GM19455 (cell line): ENCODE measurements around the gene DDX49.
"Not testable (repeated sequence)": the region's sequence is repeated elsewhere in the genome, so short reads cannot be mapped to it uniquely, and the experiment has no call there.

Source experiments
- ATAC-seq: cut with Tn5 transposase; IDR thresholded peaks from one replicate; pipeline ENCODE4 v1.9.1; 2021; ENCODE audit not compliant: unreplicated experiment

The DDX49 gene

DNA sequence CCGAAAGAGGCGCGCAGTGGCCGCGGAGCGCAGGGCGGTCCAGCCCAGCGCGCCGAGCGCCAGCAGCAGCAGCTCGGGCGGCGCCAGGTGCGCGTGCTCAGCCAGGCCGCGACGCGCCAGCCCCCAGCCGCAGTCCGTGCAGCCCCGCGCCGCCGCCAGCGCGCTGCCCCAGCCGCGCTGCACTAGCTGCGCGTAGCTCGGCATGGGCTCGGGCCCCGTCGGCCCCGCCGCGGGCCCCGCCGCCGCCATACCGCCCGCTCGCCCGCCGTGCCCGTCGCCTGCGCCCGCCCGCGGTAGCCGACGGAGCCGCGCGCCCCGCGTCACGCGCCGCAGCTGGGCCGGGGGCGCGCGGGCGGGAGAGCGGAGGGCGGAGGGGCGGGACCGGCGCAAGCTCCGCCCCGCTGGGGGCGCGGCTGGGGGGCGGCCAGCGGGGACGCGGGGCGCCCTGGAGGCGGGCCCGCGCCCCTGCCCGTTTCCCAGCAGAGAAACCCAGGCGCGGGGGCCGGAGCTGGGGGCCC lies 23.6 kb upstream of the DDX49 start, which contains the start of gene CERS1:
TSS of gene CERS1 (minus strand) at position 335 of the 518 bp plus-strand sequence. CDS start at position 249, 86 bp downstream.
- no peak for ATAC-seq

DNA sequence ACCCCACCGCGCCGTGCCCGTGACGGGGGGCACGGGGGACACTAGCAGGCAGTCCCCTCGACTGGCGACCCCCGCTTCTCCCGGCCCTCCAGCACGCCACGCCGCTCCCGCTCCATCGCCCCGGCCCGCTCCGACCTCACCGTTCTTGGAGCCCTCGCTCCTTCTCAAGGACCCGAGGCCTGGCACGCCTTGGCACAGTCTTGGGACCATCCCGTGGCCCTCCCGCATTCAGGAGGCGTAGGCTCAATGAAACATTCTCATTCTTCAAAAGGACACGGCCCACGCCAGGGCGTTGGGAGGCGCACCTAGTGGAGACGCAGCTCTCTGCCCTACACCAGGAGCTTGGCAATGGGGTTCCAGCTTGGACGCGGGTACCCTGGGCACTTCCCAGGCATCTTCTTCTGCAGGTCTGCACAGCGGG lies 23.1 kb upstream of the DDX49 start:
- ATAC-seq = no peak

DNA sequence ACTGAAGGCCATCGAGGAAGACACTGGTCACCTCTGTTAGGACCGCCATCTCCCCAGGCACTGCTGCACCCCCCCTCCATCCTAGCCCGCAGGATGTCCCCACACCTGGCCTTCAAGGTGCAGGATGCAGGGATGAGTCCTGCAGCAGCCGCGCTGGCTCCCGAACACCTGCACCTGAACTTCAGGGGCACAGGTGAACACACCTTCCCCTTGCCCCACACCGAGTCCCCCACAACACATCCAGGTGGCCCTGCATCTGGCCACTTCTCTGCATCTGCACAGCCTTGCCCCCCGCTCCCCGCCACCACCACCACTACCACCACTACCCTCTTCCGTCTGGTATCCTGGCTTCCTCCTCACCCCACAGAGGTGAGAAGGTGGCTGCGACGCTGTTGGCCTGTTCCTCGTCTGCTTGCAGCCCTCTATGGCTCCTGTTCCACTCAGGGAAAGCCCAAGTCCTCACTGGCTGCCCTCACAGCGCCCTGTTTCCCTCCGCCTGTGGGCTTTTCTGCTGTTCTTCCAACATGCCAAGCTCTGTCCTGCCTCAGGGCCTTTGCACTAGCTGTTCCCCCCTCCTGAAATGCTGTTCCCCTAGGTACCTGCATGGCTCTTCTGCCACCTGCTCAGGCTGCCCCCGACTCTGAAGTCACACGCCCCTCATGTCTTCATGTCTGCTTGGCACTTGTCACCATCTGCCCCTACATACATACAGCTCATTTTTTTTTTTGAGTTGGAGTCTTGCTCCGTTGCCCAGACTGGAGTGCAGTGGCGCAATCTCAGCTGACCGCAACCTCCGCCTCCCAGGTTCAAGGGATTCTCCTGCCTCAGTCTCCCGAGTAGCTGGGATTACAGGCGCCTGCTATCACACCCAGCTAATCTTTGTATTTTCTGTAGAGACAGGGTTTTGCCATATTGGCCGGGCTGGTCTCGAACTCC lies 22.2 kb upstream of the DDX49 start:
- ATAC-seq = no peak

DNA sequence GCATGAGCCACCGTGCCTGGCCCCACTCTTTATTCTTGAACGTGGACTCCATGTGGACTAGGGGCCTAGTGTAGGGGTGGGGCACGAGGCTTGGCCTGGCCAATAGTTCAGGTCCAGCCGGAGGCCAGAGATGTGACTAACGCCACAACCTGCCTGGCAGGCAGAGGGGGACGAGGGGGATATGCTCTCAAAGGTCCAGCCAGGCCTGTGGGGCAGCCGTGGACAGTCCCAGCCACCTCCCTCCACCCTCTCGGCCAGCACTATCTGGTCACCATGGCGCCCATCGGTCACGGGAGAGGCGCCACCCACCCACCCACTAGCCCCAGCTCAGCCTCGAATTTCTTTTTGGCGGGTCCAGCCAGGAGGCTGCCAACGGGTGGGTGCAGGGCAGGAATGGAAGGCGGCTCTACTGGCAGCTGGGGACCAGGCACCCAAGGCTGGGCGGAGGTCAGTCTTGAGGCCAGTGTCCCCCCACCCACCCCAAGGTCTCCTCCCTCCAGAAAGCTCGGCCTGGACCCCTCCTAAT lies 21.4 kb upstream of the DDX49 start:
- no peak for ATAC-seq

DNA sequence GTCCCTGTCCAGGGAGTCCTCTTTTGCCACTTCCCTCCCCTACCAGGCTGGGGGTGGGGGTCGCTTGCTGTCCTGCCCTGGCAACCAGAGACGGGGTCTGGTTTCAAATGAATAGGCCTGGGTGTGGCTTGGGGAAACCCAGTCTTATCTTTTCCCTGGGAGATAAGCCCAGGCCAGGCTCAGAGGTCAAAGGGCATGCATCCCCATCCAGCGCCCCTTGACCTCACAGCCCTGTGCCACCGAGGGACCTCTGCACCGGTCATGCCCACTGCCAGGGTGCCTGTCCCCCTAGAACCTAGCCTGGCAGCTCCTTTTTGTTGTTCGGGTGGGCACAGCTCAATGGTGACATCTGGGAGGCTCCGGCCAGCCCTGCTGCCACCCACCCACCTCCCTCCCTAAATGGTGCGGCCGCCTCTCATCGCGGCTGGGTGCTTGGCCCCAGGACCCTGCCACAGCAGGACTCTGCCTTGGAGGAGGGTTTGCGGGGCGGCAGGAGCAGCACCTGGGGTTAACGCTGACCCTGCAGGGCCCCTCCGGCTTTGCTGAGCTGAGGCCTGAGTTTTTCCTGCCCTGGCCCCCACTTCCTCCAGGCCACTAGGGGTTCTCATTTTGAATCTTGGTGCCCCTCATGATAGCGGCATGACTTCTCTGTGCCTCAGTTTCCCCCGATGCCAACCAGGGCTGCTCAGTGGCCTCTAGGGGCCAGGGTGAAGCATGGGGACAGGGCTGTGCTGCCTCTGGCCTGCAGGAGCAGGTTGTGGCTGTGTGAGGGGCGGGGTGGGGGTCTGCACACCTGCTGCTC lies 20.7 kb upstream of the DDX49 start:
- ATAC-seq = no peak

DNA sequence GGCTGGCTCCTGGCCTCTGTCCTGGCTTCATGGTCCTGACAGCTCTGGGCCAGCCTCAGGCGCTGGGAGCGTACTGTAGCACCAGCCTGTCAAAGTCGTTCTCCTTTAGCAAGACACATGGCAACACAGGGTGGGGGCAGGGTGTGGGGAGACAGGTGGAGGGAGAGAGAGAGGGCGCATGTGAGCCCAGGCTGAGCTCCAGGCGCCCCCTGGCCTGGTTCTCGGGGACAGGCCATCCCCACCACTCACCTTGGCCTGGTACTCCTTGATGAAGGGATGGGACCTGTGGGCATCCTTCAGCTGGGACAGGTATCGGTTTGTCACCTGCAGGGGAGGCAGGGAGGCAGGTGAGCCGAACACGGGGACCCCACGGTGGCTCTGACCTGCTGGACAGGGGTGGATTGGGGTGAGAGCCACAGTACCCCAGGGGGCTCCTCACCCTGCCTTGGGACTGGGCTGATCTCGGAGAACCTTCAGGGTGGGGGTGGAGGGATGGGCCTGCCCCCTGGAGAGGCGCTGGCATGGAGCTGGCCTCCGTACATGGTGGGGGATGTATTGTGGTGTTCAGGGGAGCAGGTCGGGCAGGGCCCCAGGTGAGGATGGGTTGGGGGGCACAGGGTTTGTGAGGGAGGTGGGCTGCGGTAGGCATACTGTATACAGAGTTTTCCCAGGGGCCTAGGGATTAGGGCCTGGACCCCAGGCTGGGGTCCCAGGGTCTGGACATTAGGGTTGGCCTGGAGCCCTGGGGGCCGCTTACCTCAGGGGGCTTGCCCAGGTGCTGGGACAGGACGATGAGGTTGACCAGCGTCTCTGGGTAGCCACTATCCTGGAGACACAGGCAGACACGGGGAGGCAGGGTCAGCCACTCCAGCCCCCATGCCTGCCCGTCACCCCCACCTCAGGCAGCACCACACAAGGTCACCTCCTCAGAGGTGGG lies 19.6 kb upstream of the DDX49 start:
- ATAC-seq = no peak

DNA sequence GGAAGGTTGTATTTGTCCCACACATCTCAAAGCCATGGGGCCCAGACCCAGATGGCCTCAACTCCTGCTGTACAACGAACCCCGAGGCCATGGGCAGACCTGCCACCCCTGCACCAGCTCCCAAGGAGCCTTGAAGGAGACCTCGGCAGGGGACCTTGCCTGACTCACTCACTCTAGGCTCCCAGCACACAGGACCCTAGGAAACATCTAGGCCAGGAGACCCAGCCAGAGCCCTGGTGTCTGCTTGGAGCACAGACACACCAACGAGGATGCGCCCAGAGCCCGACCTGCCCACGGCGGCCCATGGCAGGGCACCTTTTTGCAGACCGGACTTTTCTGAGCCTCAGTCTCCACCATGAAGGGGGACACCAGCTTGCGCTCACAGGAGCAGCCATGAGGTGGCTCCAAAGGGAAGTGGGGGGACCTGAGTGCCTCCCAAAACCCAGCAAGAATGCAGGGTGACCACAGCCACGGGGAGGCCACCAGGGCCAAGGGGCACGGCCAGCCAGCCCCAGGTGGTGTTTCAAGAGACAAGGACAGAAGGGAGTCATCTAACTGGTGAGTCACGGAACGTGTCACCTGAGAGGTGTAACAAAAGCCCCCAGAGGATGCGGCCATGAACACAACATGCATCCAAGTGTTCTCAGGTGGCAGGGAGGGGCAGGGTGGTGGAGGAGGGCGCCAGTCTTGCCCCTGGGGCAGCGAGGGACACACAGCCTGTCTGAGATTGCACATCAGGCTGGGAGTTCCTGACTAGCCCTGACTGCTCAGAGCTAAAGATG lies 18.6 kb upstream of the DDX49 start:
- no peak for ATAC-seq

DNA sequence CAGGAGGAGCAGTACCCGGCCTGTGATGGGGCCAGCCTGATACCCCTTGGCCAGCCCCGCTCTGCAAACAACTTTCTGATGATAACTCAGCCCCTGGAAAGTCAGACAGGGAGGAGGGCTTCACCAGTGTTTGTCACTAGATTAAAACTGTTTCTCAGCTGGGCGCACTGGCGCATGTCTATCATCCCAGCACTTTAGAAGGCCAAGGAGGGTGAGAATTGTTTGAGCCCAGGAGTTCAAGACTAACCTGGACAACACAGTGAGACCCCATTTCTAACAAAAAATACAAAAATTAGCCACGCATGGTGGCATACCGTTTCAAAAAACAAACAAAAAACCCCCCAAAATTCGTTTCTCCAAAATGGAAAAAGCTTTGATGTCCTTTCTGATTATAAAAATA lies 18.0 kb upstream of the DDX49 start:
- no peak for ATAC-seq

DNA sequence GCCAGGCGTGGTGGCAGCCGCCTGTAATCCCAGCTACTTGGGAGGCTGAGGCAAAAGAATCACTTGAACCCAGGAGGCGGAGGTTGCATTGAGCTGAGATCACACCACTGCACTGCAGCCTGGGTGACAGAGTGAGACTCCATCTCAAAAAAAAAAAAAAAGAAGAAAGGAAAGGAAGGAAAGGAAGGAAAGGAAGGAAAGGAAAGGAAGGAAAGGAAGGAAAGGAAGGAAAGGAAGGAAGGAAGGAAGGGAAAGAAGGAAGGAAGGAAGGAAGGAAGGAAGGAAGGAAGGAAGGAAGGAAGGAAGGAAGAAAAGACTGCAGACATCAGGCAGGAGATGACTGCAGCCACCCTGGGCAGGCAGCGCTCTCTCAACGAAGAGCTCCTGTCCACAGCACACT lies 17.0 kb upstream of the DDX49 start:
- ATAC-seq = not testable (repeated sequence)

DNA sequence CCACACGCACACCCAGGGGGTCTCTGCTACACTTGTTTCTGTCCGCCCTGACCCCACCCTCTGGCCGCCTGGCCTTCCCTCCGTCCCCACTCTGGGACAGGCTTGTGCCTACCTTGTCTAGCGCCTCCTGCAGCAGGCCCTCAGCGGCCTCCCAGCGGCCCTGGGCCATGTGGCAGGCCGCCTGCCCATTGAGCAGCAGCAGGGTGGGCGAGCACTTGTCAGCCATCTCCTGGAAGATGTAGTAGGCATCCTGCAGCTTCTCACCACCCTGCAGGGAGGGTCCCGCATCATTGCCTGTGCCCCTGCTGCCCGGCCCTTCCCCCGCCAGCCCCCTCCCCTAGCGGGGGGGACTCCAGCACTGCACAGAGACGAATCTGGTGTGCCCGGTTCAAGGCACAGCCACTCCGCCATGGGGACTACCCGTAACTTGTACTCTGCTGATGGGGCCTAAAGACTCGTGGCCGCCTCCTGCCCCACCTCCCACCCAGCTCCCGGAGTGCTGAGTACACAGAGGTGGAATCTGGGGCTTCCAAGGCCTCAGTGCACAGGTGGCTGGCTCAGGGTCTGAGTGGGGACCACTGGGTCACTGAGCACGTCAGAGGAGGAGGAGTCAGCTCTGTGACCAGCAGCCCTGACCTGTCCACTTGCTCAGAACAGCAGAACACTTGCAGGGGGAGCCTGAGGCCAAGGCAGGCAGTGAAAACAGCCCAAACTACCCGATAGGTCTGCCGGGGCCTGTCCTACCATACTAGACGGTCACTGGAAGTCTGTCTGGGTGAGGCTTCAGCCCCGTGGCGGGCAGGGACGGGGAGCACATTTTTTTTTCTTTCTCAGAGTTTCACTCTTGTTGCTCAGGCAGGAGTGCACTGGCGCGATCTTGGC lies 16.1 kb upstream of the DDX49 start:
- no peak for ATAC-seq

DNA sequence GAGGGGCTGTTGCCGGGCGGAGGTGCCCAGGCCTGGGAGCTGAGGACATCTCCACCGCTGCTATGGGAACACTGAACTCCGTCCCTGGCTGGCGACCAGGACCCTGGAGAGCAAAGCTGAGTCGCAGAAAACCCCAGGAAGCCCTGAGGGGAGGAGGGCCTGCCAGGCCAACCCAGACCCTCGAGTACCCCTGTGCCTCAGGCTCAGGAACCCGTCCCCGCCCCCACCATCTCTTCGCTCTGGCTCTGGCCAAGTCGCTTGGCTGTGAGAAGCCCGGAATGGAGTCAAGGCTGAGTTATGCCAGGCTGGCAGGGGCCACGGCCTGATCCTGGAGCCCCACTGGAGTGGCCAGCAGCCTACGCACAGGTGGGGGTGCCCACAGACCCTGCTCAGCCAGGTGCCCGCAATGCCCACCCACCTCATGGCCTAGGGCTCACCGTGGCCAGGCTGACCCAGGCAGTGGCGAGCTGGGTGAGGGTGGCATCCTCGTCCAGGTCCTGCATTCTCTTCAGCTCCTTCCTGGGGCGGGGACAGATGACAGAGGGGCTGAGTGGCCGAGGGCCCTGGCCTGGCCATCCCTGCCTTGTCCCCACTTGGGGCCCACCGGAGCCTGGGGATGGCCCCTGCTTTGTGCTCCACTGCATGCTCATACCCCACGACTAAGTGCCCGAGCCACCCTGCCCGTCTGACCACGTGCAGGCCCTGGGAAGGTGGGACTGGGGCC lies 15.0 kb upstream of the DDX49 start:
- ATAC-seq = no peak

DNA sequence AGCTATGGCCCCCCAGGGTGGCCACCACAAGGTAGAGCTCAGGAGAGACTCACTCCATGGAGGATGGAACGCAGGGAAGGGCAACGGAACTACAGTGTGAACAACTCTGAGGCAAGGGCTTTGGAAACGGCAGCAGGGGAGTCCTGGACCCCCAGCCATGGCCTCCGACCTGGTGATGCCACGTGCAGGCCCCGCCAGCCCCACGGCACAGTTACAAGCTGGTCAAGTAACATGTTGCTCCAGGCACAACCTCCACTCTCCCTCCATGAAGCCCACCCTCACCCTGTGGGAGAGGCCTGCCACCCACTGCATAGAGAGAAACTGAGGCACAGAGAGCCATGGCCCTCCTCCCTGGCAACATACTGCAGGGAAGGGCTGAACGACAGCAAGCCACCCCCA lies 14.5 kb upstream of the DDX49 start:
- ATAC-seq = no peak

DNA sequence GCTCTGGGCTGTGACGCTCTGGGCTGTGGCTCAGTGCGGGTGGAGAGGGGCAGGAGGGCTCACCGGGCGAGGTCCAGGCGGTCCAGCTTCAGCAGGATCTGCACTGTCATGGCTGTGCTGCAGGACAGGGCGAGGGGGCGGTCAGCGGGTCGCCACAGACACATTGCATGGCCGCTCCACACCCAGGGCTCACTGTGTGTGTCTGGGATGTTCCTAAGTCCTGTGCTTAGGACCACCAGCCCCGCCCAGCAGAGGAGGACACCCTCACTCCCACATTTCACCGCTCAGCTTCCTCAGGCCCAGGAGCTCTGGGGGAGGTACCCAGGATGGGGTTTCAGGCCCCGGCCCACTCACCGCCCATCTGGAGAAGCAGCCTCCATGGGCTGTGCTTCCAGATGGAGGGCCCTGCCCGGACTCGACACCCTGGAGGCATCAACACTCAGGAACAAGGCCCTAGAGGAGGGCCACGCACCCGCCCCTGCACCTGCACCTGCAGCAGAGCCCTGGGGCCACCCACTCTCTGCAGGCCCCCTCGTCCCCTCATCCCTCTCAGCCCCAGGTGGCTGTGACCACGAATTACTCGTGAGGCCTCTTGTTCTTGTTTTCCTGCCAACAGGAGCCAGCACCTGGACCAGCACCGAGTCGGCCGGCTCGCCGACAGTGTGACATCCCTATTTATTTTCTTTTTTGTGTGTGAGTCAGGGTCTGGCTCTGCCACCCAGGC lies 13.8 kb upstream of the DDX49 start:
- ATAC-seq = no peak

DNA sequence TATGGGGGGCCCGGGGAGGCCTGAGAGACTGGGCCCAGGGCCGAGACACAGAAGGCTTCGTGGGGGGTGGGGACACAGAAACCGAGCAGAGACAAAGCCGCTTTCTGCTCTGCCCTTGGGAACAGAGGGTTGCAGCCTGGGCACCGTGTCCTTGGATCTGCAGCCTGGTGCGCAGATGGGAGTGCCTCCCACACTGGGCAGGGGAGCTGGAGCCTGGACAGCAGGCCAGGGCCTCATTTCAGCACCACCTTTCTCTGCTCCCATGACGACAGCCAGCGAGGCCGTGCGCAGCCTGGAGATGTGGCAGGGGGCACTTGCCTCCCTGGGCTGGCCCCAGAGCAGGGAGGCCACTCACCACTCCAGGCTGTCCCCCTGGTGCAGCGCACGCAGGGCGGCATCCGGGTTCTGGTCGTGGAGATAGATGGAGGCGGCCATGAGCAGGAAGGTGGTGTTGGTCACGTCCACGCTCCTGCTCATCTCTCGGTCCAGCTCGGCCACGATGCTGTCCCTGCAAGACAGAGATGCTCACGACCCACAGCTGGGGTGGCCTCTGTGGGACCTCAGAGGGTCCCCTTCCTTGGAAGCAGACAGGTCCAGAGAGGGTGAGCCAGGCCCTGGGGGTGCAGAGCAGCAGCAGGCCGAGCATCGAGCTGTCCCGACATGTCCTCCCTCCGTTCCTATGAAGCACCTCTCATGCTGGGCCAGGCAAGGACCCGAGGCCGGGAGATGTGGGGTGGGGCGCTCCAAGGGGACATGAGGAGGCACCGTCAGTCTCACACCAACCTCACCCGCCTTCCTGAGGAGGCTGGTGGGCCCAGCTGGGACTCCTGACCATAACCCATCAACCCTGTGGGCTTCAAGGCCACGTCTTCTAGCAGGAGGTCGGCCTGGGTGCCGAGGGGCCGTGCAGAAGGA lies 12.7 kb upstream of the DDX49 start:
- no peak for ATAC-seq

DNA sequence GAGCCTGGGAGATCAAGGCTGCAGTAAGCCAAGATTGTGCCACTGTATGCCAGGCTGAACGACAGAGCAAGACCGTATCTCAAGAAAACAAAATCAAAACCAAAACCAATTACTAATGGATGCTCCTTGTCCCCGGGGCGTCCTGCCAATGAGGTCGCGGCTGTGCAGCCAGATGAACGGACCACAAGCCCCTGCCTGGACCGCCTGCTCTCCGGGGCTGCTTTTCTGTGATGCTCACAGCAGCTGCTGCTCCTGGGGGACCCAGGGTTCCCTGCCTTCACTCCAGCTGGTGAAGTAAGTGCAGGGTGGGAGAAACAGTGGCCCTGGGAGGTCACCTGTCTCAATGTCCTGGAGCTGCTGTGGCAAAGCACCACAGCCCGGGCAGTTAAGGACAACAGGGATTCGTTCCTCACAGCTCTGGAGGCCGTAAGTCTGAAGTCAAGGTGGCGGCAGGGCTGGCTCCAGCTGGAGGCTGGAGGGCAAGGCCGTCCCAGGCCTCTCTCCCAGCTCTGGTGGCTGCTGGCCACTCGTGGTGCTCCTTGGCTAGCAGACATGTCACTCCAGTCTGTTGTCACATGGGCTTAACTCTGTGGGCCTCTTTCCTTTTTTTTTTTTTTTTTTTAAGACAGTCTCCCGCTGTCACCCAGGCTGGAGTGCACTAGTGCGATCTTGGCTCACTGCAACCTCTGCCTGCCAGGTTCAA lies 10.4 kb upstream of the DDX49 start:
- no peak for ATAC-seq

DNA sequence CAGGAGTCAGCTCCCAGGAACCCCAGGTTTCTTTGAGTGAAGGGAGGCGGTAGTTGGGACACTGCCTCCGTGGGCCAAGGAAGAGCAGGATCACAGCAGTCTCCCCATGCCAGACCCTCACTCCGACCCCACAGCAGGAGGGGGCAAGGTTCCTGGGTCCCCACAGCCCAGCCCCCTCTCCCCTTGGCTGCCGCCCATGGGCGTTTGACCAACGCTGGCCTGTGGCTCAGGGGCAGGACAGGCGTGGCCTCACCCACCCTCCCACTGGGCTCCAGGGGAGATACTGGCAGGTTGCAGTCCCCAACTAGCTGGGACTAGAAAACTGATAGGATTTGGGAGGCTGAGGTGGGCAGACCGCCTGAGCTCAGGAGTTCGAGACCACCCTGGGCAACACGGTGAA lies 9.5 kb upstream of the DDX49 start:
- ATAC-seq = no peak
